Measurements from ENCODE around the gene COPRS.
"Not testable (repeated sequence)": the region's sequence is repeated elsewhere in the genome, so short reads cannot be mapped to it uniquely, and the experiment has no call there.

- not testable (repeated sequence) for TF ChIP-seq POLR2A (IDR thresholded peaks at IDR 0.05)
- TF ChIP-seq, protein P1, sequence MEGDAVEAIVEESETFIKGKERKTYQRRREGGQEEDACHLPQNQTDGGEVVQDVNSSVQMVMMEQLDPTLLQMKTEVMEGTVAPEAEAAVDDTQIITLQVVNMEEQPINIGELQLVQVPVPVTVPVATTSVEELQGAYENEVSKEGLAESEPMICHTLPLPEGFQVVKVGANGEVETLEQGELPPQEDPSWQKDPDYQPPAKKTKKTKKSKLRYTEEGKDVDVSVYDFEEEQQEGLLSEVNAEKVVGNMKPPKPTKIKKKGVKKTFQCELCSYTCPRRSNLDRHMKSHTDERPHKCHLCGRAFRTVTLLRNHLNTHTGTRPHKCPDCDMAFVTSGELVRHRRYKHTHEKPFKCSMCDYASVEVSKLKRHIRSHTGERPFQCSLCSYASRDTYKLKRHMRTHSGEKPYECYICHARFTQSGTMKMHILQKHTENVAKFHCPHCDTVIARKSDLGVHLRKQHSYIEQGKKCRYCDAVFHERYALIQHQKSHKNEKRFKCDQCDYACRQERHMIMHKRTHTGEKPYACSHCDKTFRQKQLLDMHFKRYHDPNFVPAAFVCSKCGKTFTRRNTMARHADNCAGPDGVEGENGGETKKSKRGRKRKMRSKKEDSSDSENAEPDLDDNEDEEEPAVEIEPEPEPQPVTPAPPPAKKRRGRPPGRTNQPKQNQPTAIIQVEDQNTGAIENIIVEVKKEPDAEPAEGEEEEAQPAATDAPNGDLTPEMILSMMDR (IDR thresholded peaks at IDR 0.05): not testable (repeated sequence)
Observed at GRCh38 chr17:31828955-31829354, 30.1 kb downstream of the COPRS start.

All from lower leg skin (tissue), 3 donors.